ENCODE results near the gene AP2M1.

AP2M1 gene

DNA sequence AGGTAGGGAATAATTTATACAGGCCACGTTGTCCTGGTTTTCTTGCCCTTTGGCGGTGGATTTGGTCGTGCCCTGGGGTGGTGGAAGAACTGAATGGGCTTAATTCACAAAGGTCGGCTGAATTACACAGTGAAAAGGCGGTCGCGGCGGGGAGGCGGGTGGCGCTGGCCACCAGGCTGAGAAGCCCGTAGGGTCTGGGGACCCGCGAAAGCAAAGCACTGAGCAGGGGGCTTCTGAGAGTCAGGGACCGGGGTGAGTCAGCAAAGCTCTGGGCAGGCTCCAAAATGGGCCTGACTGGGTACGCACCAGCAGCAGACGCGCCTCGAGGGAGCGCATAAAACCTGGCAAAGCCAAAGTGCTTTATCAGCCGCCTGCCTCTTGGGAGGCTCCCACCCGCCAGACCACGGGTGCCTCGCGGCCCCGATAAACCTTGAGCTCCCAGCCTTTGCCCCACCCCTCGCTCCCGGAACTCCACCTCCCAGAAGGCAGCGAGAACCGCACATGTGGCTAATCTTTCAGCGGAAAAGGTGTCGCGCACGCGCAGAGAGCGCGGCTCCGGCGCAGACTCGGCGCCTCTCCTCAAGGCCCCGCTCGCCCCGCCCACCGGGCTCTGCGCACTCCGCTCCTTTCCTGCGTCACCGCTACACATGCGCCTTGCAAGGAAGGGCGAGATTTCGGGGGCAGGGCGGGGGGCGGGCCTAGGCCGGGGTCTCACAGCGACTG is 11.0 kb downstream of the AP2M1 start:
- Histone ChIP-seq H3K27me3 (ENCODE audit: control insufficient read depth, insufficient read depth, low read length) (no peaks in the 10 kb centered on the region), H3K9me3 (ENCODE audit: control insufficient read depth, low read length) (no peaks in the 10 kb centered on the region), H2AFZ (peak overlapping the region; percentile 73), H3K9ac (no peak overlapping the region), H3K4me1 (peaks cover 15% of the 10 kb centered on the region), H3K79me2 (peaks cover 14% of the 10 kb centered on the region), H3K27ac (peak overlapping the region; percentile 62), H3K4me2 (ENCODE audit: low read length) (peak overlapping the region; percentile 59), H3K4me3 (ENCODE audit: low read depth, low read length) (peak overlapping the region; percentile 92), H3K36me3 (ENCODE audit: control insufficient read depth, insufficient read depth, low read length) (no peaks in the 10 kb centered on the region)
- TF ChIP-seq, protein P1, sequence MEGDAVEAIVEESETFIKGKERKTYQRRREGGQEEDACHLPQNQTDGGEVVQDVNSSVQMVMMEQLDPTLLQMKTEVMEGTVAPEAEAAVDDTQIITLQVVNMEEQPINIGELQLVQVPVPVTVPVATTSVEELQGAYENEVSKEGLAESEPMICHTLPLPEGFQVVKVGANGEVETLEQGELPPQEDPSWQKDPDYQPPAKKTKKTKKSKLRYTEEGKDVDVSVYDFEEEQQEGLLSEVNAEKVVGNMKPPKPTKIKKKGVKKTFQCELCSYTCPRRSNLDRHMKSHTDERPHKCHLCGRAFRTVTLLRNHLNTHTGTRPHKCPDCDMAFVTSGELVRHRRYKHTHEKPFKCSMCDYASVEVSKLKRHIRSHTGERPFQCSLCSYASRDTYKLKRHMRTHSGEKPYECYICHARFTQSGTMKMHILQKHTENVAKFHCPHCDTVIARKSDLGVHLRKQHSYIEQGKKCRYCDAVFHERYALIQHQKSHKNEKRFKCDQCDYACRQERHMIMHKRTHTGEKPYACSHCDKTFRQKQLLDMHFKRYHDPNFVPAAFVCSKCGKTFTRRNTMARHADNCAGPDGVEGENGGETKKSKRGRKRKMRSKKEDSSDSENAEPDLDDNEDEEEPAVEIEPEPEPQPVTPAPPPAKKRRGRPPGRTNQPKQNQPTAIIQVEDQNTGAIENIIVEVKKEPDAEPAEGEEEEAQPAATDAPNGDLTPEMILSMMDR (IDR thresholded peaks at IDR 0.05) = no peak

DNA sequence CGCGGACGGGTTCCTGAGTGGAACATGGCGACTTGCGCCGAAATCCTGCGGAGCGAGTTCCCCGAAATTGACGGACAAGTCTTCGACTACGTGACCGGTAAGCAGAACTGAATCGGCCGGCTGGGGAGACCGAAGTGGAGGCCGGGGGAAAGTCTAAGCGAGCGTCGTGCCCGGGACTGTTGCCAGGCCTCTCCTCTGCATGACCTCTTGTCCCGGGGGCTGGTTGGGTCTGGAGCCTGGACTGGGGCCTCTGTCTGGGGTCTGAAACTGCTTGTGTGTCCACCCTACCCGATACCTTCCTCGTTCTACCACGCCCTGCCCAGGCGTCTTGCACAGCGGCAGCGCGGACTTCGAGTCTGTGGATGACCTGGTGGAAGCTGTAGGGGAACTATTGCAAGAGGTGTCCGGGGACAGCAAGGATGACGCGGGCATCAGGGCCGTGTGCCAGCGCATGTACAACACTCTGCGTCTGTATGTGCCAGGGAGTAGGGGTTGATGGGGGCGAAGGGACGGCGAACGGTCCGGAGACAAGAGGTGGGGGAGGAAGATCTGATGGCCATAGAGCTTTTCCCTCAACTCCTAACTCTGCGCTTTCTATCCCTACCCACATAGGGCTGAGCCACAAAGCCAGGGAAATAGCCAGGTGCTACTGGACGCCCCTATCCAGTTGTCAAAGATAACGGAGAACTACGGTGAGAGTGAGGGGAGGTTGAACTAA is 11.7 kb downstream of the AP2M1 start, which contains the start of gene ABCF3:
Gene ABCF3, plus strand, starts transcription at position 16 of the 718 bp plus-strand sequence. Its CDS starts 9 bp downstream, at position 25.
- Histone ChIP-seq H3K36me3 (ENCODE audit: control insufficient read depth, insufficient read depth, low read length) (no peaks in the 10 kb centered on the region), H3K4me3 (ENCODE audit: low read depth, low read length) (peak within 1 kb of the TSS; percentile 92), H3K4me2 (ENCODE audit: low read length) (peak within 1 kb of the TSS; percentile 93), H3K9ac (peak within 1 kb of the TSS; percentile 49), H3K4me1 (peaks cover 15% of the 10 kb centered on the region), H2AFZ (peak within 1 kb of the TSS; percentile 73), H3K79me2 (peaks cover 14% of the 10 kb centered on the region), H3K9me3 (ENCODE audit: control insufficient read depth, low read length) (no peaks in the 10 kb centered on the region), H3K27ac (peak within 1 kb of the TSS; percentile 62), H3K27me3 (ENCODE audit: control insufficient read depth, insufficient read depth, low read length) (no peaks in the 10 kb centered on the region)
- TF ChIP-seq, protein P1 (IDR thresholded peaks at IDR 0.05) = no peak

DNA sequence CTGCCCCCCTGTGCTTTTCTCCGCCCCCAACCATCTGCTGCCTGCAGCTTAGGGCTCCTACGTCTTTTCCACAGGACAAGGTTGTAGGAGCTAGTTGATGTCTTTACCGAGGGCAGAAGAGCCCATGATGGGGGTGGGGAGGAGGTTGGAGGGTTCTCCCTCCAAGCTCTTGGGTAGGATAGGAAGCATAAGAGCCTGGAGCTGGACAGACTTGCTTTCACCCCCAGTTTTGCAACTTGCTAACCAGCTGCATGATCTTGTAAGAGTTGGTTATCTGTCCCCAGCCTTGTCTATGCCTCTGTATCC is 12.2 kb downstream of the AP2M1 start:
- H3K9ac ChIP-seq = no peak overlapping the region

DNA sequence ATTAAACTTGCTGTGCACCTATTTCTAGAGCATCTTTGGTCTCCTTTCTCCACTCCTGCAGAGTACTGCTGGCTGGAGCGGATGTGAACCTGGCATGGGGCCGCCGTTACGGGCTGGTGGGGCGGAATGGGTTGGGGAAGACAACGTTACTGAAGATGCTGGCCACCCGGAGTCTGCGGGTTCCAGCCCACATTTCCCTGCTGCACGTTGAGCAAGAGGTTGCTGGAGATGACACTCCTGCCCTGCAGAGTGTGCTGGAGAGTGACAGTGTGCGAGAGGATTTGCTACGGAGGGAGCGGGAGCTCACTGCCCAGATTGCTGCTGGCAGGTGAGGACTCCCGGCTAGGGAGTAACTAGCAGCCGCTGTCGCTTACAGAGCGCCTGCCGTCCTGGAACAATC is 13.4 kb downstream of the AP2M1 start:
- no peaks in the 10 kb centered on the region for H3K27me3 ChIP-seq (ENCODE audit: control insufficient read depth, insufficient read depth, low read length)
- H3K9ac ChIP-seq = no peak overlapping the region
- H2AFZ ChIP-seq = no peak overlapping the region
- H3K36me3 ChIP-seq (ENCODE audit: control insufficient read depth, insufficient read depth, low read length) = no peaks in the 10 kb centered on the region
- TF ChIP-seq, protein P1 (IDR thresholded peaks at IDR 0.05) = no peak
- H3K4me1 ChIP-seq = peaks cover 15% of the 10 kb centered on the region
- peak overlapping the region; percentile 9 for H3K4me2 ChIP-seq (ENCODE audit: low read length)
- peaks cover 14% of the 10 kb centered on the region for H3K79me2 ChIP-seq
- no peak overlapping the region for H3K27ac ChIP-seq
- no peak overlapping the region for H3K4me3 ChIP-seq (ENCODE audit: low read depth, low read length)
- no peaks in the 10 kb centered on the region for H3K9me3 ChIP-seq (ENCODE audit: control insufficient read depth, low read length)

More for the DNA sequence above, 12.2 kb downstream of the AP2M1 start:
- Histone ChIP-seq H3K79me2 (peaks cover 14% of the 10 kb centered on the region), H3K27ac (peak overlapping the region; percentile 62), H3K4me1 (peaks cover 15% of the 10 kb centered on the region), H3K4me2 (ENCODE audit: low read length) (peak overlapping the region; percentile 93), H3K9me3 (ENCODE audit: control insufficient read depth, low read length) (no peaks in the 10 kb centered on the region), H3K27me3 (ENCODE audit: control insufficient read depth, insufficient read depth, low read length) (no peaks in the 10 kb centered on the region), H3K36me3 (ENCODE audit: control insufficient read depth, insufficient read depth, low read length) (no peaks in the 10 kb centered on the region), H2AFZ (no peak overlapping the region), H3K4me3 (ENCODE audit: low read depth, low read length) (peak overlapping the region; percentile 92)
- TF ChIP-seq, protein P1 (IDR thresholded peaks at IDR 0.05) = no peak

All from parathyroid adenoma (tissue), 2 donors.